HG03457 (cell line): ENCODE results near the gene TNMD.

ENCODE experiments used
- ATAC-seq: cut with Tn5 transposase; IDR thresholded peaks from one replicate; pipeline ENCODE4 v1.9.1; 2021; ENCODE audit warnings: moderate number of reproducible peaks; ENCODE audit not compliant: unreplicated experiment

Gene TNMD

DNA sequence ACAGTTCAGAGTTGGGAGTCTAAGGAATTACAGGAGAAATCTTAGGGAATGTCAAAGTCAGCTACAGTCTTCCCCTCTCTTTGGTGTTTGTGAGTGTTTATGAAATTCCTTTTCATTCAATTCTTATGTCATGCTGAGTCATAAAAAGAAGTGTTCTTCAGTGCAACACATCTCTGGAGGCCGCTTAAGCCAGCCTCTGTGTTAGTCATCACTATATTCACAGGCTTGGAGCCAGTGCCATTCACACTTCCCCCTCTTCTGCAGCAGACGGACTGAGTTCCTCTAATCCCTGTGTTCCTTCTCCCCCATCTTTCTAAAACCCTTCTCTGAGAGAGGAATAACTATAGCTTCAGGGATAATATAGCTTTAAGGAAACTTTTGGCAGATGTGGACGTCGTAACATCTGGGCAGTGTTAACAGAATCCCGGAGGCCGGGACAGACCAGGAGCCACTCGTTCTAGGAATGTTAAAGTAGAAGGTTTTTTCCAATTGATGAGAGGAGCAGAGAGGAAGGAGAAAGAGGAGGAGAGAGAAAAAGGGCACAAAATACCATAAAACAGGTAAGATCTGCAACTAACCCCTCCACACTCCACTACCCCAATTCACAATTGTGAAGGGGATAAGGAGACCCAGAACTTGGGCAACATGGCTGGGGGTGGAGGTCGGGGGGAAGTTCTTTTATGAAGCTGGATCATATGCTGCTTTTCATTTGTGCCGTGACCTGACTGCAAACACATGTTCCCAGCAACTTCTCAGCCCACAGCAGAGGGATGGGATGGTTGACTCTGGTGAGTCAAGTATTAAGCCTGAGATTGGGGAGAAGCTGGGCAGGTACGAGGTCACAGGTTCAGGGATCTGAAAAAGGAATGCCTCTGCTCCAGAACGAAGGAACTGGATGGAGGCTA lies 59.5 kb downstream of the TNMD start, which contains the start of gene SRPX2:
TSS of gene SRPX2 (plus strand) at position 244 of the 905 bp plus-strand sequence. CDS start 2,124 bp downstream, outside the sequence.
- no peak for ATAC-seq

DNA sequence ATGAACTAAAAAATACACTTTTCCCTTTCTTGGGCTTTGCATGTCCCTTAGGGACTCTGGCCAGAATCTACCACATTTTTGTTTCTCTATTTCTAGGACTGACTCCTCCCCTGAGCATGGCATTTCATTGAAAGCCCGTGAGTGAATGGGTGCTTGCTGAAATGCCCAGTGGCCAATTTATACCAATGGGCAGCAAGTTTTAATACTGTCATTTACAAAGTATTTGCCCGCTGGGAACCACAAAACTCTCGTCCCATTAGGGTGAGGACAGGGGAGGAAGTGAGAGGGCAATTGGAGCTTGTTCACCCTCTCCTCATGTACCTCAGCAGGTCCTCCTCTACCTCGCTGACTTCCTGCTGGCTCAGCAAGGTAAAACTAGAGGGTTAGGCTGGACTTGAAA lies 60.4 kb downstream of the TNMD start:
- ATAC-seq, result no peak

DNA sequence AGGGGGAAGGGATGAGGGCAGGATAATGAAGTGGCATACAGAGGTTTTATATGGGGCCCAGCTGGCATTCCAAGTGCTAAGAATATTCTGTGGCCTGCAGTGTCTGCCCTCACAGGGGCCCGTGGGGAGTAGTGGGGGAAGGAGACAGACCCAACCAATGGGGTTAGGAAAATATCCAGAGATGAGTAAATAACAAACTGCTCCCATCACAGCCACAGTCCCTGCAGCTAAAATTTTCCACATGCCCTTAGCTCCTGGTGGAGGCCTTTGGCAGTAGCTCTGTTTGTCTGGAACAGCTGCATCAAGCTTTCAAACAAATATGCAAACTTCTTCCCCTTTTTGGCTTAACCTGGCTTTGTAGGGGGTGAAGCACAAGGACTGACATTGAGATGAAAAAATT lies 62.4 kb downstream of the TNMD start:
- ATAC-seq, result no peak

DNA sequence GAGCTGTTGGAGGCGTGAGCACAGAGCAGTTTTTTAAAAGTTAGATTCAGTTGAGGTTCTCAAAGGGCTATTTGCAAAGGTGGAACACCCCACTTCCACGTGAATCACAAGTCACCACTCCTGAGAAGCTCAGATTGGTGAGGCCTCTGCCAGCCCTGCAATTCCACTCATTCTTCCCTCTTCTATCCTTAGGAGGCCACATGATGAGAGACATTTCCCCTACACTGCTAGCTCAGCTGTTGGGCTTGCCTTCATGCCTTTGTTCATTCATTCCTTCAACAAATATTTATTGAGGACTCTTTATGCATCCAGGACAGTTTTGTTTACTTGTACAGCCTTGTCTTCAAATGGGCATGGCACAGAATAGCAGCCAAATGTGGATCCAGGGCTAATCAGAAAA lies 63.0 kb downstream of the TNMD start:
- ATAC-seq, result no peak

DNA sequence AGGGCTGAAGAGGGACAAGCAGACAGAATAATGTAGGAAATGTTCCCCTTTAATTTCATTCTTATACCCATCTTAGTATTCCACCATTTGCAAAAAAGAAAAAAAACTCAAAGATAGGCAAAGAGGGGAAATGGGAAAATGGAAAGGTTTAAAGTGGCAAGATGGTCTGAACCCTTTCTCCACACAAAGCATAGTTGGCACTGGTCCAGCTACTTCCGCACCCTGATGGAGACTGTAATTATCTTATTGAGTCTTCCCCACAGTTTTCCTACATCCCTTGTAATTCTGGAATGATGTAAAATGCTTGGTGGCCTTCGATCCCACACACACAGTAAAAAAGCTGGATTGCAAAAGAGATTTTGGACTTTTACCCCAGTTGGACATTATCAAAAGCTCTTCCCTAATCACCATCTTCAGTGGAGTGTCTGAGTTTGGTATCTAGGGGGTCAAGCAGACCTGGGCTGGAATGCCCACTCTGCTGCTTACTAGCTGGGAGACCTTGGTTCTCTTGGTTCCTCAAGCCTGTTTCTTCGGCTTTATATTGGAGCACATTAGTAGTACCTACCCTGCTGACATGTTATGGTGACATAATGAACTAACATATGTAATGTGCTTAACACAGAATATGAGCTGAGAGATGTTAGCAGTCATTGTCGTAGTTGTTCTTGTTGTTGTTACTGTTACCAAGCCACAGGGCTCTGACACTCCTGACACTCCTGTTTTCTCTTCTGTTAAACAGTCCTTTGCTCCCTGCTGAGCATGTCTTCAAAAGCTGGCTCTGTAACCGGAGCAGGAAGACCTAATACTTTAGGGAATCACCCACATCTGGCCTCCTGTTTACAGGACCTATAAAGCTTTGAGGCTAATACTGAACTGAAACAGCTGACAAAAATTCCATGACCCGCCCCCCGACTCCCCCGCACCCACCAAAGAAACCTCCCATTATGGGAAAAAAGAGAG lies 64.0 kb downstream of the TNMD start:
- ATAC-seq, result no peak
